IMR-90 (cell line): ENCODE measurements around the gene ATL2.

Source experiments
- BHLHE40 ChIP-seq: fragments of 150-350 bp; IDR thresholded peaks from 2 replicates; pipeline ENCODE4 v1.6.1; 2016; ENCODE audit warnings: mild to moderate bottlenecking, low read depth, low read length
- POLR2A ChIP-seq: IDR thresholded peaks from 2 replicates; pipeline ENCODE4 v1.6.1; 2012; ENCODE audit warnings: mild to moderate bottlenecking, low read depth, low read length
- RAD21 ChIP-seq: IDR thresholded peaks from 2 replicates; pipeline ENCODE4 v1.6.1; 2012; ENCODE audit warnings: low read length, improper control_type of control experiment
- TF ChIP-seq, protein P1 (sequence below): conservative IDR thresholded peaks from 2 replicates; pipeline ENCODE4 v1.5.1; 2012; ENCODE audit warnings: mild to moderate bottlenecking, low read depth, low read length, improper control_type of control experiment
- TF ChIP-seq, protein P2 (sequence below): fragments of 150-350 bp; IDR thresholded peaks from 2 replicates; pipeline ENCODE4 v1.6.1; 2017; ENCODE audit warnings: mild to moderate bottlenecking, antibody characterized with exemption, low read length, low read depth

- TF ChIP-seq, protein P1, sequence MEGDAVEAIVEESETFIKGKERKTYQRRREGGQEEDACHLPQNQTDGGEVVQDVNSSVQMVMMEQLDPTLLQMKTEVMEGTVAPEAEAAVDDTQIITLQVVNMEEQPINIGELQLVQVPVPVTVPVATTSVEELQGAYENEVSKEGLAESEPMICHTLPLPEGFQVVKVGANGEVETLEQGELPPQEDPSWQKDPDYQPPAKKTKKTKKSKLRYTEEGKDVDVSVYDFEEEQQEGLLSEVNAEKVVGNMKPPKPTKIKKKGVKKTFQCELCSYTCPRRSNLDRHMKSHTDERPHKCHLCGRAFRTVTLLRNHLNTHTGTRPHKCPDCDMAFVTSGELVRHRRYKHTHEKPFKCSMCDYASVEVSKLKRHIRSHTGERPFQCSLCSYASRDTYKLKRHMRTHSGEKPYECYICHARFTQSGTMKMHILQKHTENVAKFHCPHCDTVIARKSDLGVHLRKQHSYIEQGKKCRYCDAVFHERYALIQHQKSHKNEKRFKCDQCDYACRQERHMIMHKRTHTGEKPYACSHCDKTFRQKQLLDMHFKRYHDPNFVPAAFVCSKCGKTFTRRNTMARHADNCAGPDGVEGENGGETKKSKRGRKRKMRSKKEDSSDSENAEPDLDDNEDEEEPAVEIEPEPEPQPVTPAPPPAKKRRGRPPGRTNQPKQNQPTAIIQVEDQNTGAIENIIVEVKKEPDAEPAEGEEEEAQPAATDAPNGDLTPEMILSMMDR: peak; percentile 67
- TF ChIP-seq POLR2A (no peak; the same call in 1 of the 2 replicates), BHLHE40 (peak; percentile 61), RAD21 (peak; percentile 28)
- TF ChIP-seq, protein P2, sequence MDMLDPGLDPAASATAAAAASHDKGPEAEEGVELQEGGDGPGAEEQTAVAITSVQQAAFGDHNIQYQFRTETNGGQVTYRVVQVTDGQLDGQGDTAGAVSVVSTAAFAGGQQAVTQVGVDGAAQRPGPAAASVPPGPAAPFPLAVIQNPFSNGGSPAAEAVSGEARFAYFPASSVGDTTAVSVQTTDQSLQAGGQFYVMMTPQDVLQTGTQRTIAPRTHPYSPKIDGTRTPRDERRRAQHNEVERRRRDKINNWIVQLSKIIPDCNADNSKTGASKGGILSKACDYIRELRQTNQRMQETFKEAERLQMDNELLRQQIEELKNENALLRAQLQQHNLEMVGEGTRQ: peak; percentile 58
Observed at GRCh38 chr2:38376346-38377049, 575 bp downstream of the ATL2 start.
